IPS DF 6.9 (cell line): Measurements from ENCODE around the gene ERCC6.

ENCODE experiments used
- DNase-seq: peaks from one replicate; pipeline ENCODE4 v3.0.0-alpha.2; 2013; ENCODE audit warnings: low read depth, low spot score
- H3K27ac ChIP-seq: one replicate; pipeline ENCODE4 v1.5.1; 2013; ENCODE audit warnings: low read length, control low read depth
- H3K27me3 ChIP-seq: 2 replicates; pipeline ENCODE4 v1.6.1; 2013; ENCODE audit warnings: mild to moderate bottlenecking, low read length; ENCODE audit not compliant: control insufficient read depth, insufficient read depth
- H3K36me3 ChIP-seq: 2 replicates; pipeline ENCODE4 v1.6.1; 2013; ENCODE audit warnings: low read length; ENCODE audit not compliant: control insufficient read depth, insufficient read depth
- H3K4me1 ChIP-seq: 2 replicates; pipeline ENCODE4 v1.6.1; 2013; ENCODE audit warnings: low read length; ENCODE audit not compliant: control insufficient read depth, insufficient read depth
- H3K4me3 ChIP-seq: 2 replicates; pipeline ENCODE4 v1.5.1; 2013; ENCODE audit warnings: mild to moderate bottlenecking, low read length
- H3K9me3 ChIP-seq: 2 replicates; pipeline ENCODE4 v1.6.1; 2013; ENCODE audit warnings: low read length, inconsistent platforms; ENCODE audit not compliant: control insufficient read depth, insufficient read depth
- WGBS: extraction: QIAGEN DNeasy Blood & Tissue Kit; methylation state at CpG from one replicate; pipeline ENCODE4 v1.1.7; 2013; ENCODE audit warnings: mixed read lengths, missing lambda C conversion rate; ENCODE audit not compliant: insufficient read length, insufficient coverage; 5-methylcytosine and 5-hydroxymethylcytosine counted together

Gene ERCC6

GRCh38 chr10:49549640-49550346 is 10.9 kb upstream of the ERCC6 start:
- no CpG with 5 or more reads among the region's 1 CpG for WGBS
- no peak overlapping the region for H3K27ac ChIP-seq
- H3K9me3 ChIP-seq: no peaks in the 10 kb centered on the region
- H3K27me3 ChIP-seq: no peaks in the 10 kb centered on the region
- DNase-seq: no peak
- no peak overlapping the region for H3K4me3 ChIP-seq
- H3K36me3 ChIP-seq: no peaks in the 10 kb centered on the region
- H3K4me1 ChIP-seq: no peaks in the 10 kb centered on the region

GRCh38 chr10:49543604-49544003 is 4.7 kb upstream of the ERCC6 start:
- no peaks in the 10 kb centered on the region; the same call in 1 of the 2 replicates for H3K4me1 ChIP-seq
- peaks cover 2% of the 10 kb centered on the region; the same call in 1 of the 2 replicates for H3K27me3 ChIP-seq
- WGBS: no CpG with 5 or more reads among the region's 3 CpGs
- no peak overlapping the region for H3K27ac ChIP-seq
- DNase-seq: no peak
- H3K9me3 ChIP-seq: no peaks in the 10 kb centered on the region
- no peak overlapping the region for H3K4me3 ChIP-seq
- H3K36me3 ChIP-seq: no peaks in the 10 kb centered on the region

GRCh38 chr10:49542353-49542752 is 3.4 kb upstream of the ERCC6 start:
- WGBS: no CpG with 5 or more reads among the region's 4 CpGs
- H3K4me3 ChIP-seq: no peak overlapping the region
- DNase-seq: no peak

GRCh38 chr10:49541762-49542161 is 2.8 kb upstream of the ERCC6 start:
- no peaks in the 10 kb centered on the region for H3K9me3 ChIP-seq
- no peak overlapping the region for H3K27ac ChIP-seq
- H3K4me1 ChIP-seq: peaks cover 4% of the 10 kb centered on the region
- no peak overlapping the region for H3K4me3 ChIP-seq
- no peak for DNase-seq
- peaks cover 2% of the 10 kb centered on the region; the same call in 1 of the 2 replicates for H3K27me3 ChIP-seq
- no peaks in the 10 kb centered on the region for H3K36me3 ChIP-seq
- WGBS: no CpG with 5 or more reads among the region's 6 CpGs

More at GRCh38 chr10:49542353-49542752, 3.4 kb upstream of the ERCC6 start:
- peaks cover 2% of the 10 kb centered on the region; the same call in 1 of the 2 replicates for H3K27me3 ChIP-seq
- no peaks in the 10 kb centered on the region for H3K9me3 ChIP-seq
- no peaks in the 10 kb centered on the region for H3K36me3 ChIP-seq
- peaks cover 4% of the 10 kb centered on the region for H3K4me1 ChIP-seq
- no peak overlapping the region for H3K27ac ChIP-seq

- DNase-seq: no peak
- Histone ChIP-seq H3K4me3 (no peak overlapping the region), H3K9me3 (no peaks in the 10 kb centered on the region), H3K27me3 (peaks cover 2% of the 10 kb centered on the region; the same call in 1 of the 2 replicates), H3K4me1 (peaks cover 4% of the 10 kb centered on the region), H3K27ac (no peak overlapping the region), H3K36me3 (no peaks in the 10 kb centered on the region)
- WGBS: no CpG with 5 or more reads among the region's 20 CpGs
These were observed 1.3 kb upstream of the ERCC6 start for GRCh38 chr10:49540056-49540797.

- no peak overlapping the region for H3K27ac ChIP-seq
- H3K4me1 ChIP-seq: peaks cover 4% of the 10 kb centered on the region
- peak overlapping the region; percentile 70; the same call in 1 of the 2 replicates for H3K4me3 ChIP-seq
- peaks cover 2% of the 10 kb centered on the region; the same call in 1 of the 2 replicates for H3K27me3 ChIP-seq
- no peaks in the 10 kb centered on the region for H3K36me3 ChIP-seq
- DNase-seq: no peak
- no peaks in the 10 kb centered on the region for H3K9me3 ChIP-seq
- no CpG with 5 or more reads among the region's 26 CpGs for WGBS
These were observed 482 bp upstream of the ERCC6 start for GRCh38 chr10:49539320-49539885.

- Histone ChIP-seq H3K27me3 (peaks cover 2% of the 10 kb centered on the region; the same call in 1 of the 2 replicates), H3K9me3 (no peaks in the 10 kb centered on the region), H3K27ac (no peak overlapping the region), H3K36me3 (no peaks in the 10 kb centered on the region), H3K4me1 (peaks cover 4% of the 10 kb centered on the region), H3K4me3 (no peak overlapping the region)
- 100% methylated on average over 1 of the region's 9 CpGs for WGBS
- no peak for DNase-seq
These were observed 4.1 kb downstream of the ERCC6 start for GRCh38 chr10:49534670-49535381.

GRCh38 chr10:49532461-49532860 is 6.5 kb downstream of the ERCC6 start:
- Histone ChIP-seq H3K4me1 (no peaks in the 10 kb centered on the region), H3K27ac (no peak overlapping the region), H3K9me3 (no peaks in the 10 kb centered on the region), H3K4me3 (no peak overlapping the region), H3K36me3 (no peaks in the 10 kb centered on the region; the same call in 1 of the 2 replicates), H3K27me3 (no peaks in the 10 kb centered on the region)
- WGBS: no CpG with 5 or more reads among the region's 15 CpGs
- DNase-seq: no peak

GRCh38 chr10:49528977-49529506 is 9.9 kb downstream of the ERCC6 start:
- no peaks in the 10 kb centered on the region for H3K27me3 ChIP-seq
- DNase-seq: no peak
- no peak overlapping the region for H3K4me3 ChIP-seq
- no CpG with 5 or more reads among the region's 2 CpGs for WGBS
- no peak overlapping the region for H3K27ac ChIP-seq
- H3K4me1 ChIP-seq: no peaks in the 10 kb centered on the region
- H3K9me3 ChIP-seq: no peaks in the 10 kb centered on the region
- H3K36me3 ChIP-seq: no peaks in the 10 kb centered on the region; the same call in 1 of the 2 replicates

GRCh38 chr10:49527850-49528249 is 11.1 kb downstream of the ERCC6 start:
- DNase-seq: no peak
- WGBS: no CpG with 5 or more reads among the region's 4 CpGs
- Histone ChIP-seq H3K9me3 (no peaks in the 10 kb centered on the region), H3K27ac (no peak overlapping the region), H3K4me1 (no peaks in the 10 kb centered on the region), H3K27me3 (no peaks in the 10 kb centered on the region), H3K4me3 (no peak overlapping the region), H3K36me3 (no peaks in the 10 kb centered on the region; the same call in 1 of the 2 replicates)
